ES-I3 (cell line): ENCODE data around the gene ANKRD29.
A peak's percentile ranks its signal among the peaks of the same experiment; 100 is the strongest.

ENCODE experiments used
- H3K36me3 ChIP-seq: 2 replicates; pipeline ENCODE4 v1.6.1; 2013; ENCODE audit warnings: mild to moderate bottlenecking, low read length, control low read depth, moderate library complexity; ENCODE audit not compliant: insufficient read depth
- H3K4me1 ChIP-seq: 2 replicates; pipeline ENCODE4 v1.6.1; 2013; ENCODE audit warnings: mild to moderate bottlenecking, control low read depth, low read length; ENCODE audit not compliant: insufficient read depth
- H3K9ac ChIP-seq: 2 replicates; pipeline ENCODE4 v1.6.1; 2013; ENCODE audit warnings: low read depth, mild to moderate bottlenecking, low read length, moderate library complexity
- H3K9me3 ChIP-seq: 2 replicates; pipeline ENCODE4 v1.6.1; 2013; ENCODE audit warnings: mild to moderate bottlenecking, low read length, moderate library complexity; ENCODE audit not compliant: control insufficient read depth, insufficient read depth

ANKRD29 gene, protein sequence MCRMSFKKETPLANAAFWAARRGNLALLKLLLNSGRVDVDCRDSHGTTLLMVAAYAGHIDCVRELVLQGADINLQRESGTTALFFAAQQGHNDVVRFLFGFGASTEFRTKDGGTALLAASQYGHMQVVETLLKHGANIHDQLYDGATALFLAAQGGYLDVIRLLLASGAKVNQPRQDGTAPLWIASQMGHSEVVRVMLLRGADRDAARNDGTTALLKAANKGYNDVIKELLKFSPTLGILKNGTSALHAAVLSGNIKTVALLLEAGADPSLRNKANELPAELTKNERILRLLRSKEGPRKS

DNA sequence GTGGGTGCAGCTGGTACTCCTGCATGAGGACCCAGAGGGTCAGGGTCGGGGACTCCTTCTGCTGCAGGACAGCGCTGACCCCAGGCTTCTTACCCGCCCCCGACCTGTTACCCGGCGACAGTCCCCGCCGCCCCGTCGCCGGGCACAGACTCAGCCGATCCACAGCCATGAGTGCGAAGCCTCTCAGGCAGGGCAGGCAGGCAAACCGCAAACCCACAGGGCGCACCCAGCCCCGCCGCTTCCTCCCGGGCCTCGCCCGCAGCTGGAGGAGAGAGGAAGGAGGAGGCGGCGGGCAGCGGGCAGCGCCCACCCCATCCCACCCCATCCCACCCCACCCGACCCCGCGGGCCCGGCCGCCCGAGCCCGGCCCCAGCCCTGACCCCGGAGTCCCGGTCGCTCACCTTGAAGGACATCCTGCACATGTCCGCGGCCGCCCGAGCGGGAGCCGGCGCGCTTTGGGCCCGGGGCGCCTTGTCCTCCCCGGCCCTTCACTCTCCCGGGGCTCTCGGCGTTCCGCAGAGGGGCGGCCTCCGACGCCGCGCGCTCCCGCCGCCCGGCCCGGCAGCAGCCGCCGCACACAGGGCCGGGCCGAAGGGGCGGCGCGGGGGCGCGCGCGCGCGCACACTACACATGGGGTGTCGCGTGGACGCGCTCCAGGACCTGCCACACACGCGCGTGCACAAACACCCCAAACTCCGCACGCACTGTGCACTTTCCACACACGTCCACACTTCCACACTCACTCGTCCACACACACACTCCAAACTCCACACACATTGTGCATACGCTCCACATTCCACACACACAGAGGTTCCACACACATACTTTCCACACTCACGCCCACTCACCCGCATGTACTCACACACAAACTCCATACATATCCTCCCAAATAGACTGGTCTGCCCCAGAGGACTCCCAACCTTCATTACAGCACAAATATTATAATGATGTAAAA lies at the start of gene ANKRD29:
ANKRD29 (minus strand) TSS at position 603 of the 955 bp plus-strand sequence; CDS start at position 422, 181 bp downstream.
- no peaks in the 10 kb centered on the region for H3K36me3 ChIP-seq
- peaks cover 6% of the 10 kb centered on the region; the same call in 1 of the 2 replicates for H3K4me1 ChIP-seq
- no peaks in the 10 kb centered on the region for H3K9me3 ChIP-seq
- peak within 1 kb of the TSS; percentile 42 for H3K9ac ChIP-seq

- H3K9ac ChIP-seq, result no peak overlapping the region
- no peaks in the 10 kb centered on the region; the same call in 1 of the 2 replicates for H3K9me3 ChIP-seq
- H3K36me3 ChIP-seq, result no peaks in the 10 kb centered on the region
- H3K4me1 ChIP-seq, result peaks cover 16% of the 10 kb centered on the region
Observed at GRCh38 chr18:23712445-23712844, 49.7 kb upstream of the ANKRD29 start.

- H3K36me3 ChIP-seq, result no peaks in the 10 kb centered on the region
- peaks cover 7% of the 10 kb centered on the region; the same call in 1 of the 2 replicates for H3K4me1 ChIP-seq
- H3K9me3 ChIP-seq, result no peaks in the 10 kb centered on the region; the same call in 1 of the 2 replicates
- H3K9ac ChIP-seq, result no peak overlapping the region
Observed at GRCh38 chr18:23711426-23711825, 48.7 kb upstream of the ANKRD29 start.

- Histone ChIP-seq H3K36me3 (no peaks in the 10 kb centered on the region), H3K9me3 (no peaks in the 10 kb centered on the region; the same call in 1 of the 2 replicates), H3K4me1 (peaks cover 3% of the 10 kb centered on the region; the same call in 1 of the 2 replicates), H3K9ac (no peak overlapping the region)
Observed at GRCh38 chr18:23710946-23711345, 48.2 kb upstream of the ANKRD29 start.

GRCh38 chr18:23710068-23710527 lies 47.4 kb upstream of the ANKRD29 start:
- Histone ChIP-seq H3K36me3 (no peaks in the 10 kb centered on the region), H3K9ac (no peak overlapping the region), H3K9me3 (no peaks in the 10 kb centered on the region; the same call in 1 of the 2 replicates), H3K4me1 (no peaks in the 10 kb centered on the region)

- Histone ChIP-seq H3K4me1 (no peaks in the 10 kb centered on the region), H3K36me3 (no peaks in the 10 kb centered on the region), H3K9ac (no peak overlapping the region), H3K9me3 (no peaks in the 10 kb centered on the region; the same call in 1 of the 2 replicates)
Observed at GRCh38 chr18:23706971-23707640, 44.4 kb upstream of the ANKRD29 start.

- Histone ChIP-seq H3K4me1 (no peaks in the 10 kb centered on the region), H3K9ac (no peak overlapping the region), H3K9me3 (no peaks in the 10 kb centered on the region; the same call in 1 of the 2 replicates), H3K36me3 (no peaks in the 10 kb centered on the region)
Observed at GRCh38 chr18:23704806-23705205, 42.1 kb upstream of the ANKRD29 start.

DNA sequence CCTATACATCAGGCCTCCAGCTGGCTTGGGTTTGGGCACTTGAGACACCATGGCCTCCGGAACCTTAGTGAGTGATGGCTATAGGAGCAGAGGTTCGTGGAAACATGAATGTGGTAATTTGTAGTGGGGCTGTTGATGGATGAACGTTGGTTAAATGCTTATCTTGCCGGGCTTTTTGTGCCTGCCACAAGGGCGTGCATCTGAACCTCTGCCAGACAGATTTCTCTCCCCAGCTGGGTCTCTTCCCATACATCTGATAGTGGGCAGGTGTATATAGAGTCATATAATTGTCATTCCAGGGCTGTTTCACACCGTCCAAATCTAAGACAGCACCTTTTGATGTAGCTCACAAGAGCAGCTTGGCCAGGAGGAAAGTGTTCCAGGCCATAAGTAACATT lies 41.3 kb upstream of the ANKRD29 start:
- Histone ChIP-seq H3K9me3 (no peaks in the 10 kb centered on the region; the same call in 1 of the 2 replicates), H3K9ac (no peak overlapping the region), H3K4me1 (no peaks in the 10 kb centered on the region), H3K36me3 (no peaks in the 10 kb centered on the region)

DNA sequence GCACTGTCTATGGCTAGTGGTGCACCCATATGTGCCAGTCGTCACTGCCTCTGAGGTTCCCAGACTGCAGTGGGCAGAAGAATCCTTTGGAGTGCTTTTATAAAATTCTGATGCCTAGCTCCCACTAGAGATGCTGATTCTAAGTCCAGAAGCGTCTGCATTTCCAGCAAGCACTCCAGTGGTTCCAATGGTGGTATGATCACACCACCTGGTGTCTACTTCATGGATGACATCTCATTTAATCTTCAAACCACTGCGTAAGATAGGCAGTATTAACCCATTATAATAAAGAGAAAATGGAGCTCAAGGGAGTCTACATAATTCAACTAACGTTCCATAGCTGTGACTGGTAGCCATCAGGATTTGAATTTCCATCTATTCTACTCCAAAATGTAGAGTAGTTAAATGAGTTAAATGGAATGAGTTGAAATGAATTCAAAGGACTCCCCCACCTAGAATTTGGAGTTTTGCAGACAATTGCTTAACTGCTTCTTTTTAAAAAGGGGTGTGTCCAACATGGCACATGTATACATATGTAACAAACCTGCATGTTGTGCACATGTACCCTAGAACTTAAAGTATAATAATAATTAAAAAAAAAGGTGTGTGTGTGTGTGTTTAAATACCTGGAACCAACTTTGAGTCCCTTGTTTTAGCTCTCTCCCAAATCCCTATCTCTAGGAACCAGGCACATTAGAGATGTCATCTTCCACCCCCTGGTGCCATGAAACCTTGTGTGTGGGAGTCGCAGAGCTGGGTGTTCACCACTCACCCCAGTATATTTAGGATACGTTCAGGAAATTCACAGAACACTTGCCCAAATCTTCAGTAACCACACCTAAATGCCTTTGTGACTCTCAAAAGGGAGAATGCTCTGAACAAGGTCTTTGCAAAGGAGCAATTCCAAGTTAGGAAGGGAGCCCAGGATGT lies 40.6 kb upstream of the ANKRD29 start:
- H3K9ac ChIP-seq, result no peak overlapping the region
- no peaks in the 10 kb centered on the region; the same call in 1 of the 2 replicates for H3K9me3 ChIP-seq
- no peaks in the 10 kb centered on the region for H3K4me1 ChIP-seq
- no peaks in the 10 kb centered on the region for H3K36me3 ChIP-seq

GRCh38 chr18:23702606-23703005 lies 39.9 kb upstream of the ANKRD29 start:
- H3K36me3 ChIP-seq, result no peaks in the 10 kb centered on the region

GRCh38 chr18:23701544-23702064 lies 38.9 kb upstream of the ANKRD29 start:
- Histone ChIP-seq H3K9me3 (no peaks in the 10 kb centered on the region), H3K36me3 (no peaks in the 10 kb centered on the region)

More at GRCh38 chr18:23702606-23703005, 39.9 kb upstream of the ANKRD29 start:
- Histone ChIP-seq H3K9me3 (no peaks in the 10 kb centered on the region), H3K9ac (no peak overlapping the region), H3K4me1 (no peaks in the 10 kb centered on the region)

DNA sequence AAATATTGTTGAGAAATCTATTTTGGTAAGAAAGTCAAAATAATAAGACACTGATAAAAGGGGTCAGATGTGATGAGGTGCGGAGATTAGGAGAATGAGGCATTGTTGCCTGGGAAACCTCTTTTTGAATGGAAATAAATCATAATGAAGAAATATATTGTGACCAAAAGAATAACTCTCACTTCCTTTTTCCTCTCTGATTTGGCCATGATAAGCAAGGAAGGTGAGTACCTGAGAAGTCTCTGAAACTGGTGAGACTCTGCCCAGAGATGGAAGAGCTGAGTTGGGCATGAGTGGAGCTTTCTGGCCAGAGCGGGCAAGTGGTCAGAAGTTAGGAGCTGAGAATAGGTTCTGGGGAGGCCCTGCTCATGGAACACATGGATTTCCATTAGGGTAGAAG lies 38.3 kb upstream of the ANKRD29 start:
- H3K9me3 ChIP-seq, result no peaks in the 10 kb centered on the region

More at GRCh38 chr18:23701544-23702064, 38.9 kb upstream of the ANKRD29 start:
- H3K4me1 ChIP-seq, result no peaks in the 10 kb centered on the region
- no peak overlapping the region for H3K9ac ChIP-seq

More for the DNA sequence above, 38.3 kb upstream of the ANKRD29 start:
- no peak overlapping the region for H3K9ac ChIP-seq
- H3K4me1 ChIP-seq, result no peaks in the 10 kb centered on the region
- H3K36me3 ChIP-seq, result no peaks in the 10 kb centered on the region
